Measurements from ENCODE around the gene DDX52. TPM values are rescaled to one million over a fixed set of nuclear protein-coding genes. Genes with fewer than 3 reads are reported as not detected.

DDX52 gene
- total RNA-seq, 5 donors from 2014 or later (not counting 1 experiment from before 2014, with no cell fraction given): 21.6 to 34.0 (median 25.7) TPM

DNA sequence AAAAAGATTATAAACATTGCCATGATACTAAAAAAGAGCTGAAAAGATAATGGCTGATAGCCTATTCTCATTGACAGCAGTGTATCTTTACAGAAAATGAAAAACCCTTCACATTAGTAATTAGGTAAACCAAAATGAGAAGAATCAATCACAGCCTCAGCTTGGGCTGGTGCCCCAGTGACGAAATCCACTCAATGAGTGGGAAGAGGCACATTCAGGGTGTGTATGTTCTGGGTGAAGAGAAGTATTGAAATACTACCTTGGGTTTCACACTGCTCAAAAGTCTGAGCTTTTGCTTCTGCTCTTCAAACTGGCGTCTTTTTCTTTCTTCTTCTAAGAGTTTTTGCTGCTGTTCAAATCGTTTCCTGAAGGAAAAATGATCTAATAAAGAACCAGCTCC is 58.2 kb downstream of the DDX52 start:
- H3K4me3 ChIP-seq (ENCODE audit: control insufficient read depth in 1 of 2, extremely low read depth in 1 of 2, low read length in 1 of 2): no peak overlapping the region
- H3K9me3 Mint-ChIP-seq: no peaks in the 10 kb centered on the region
- POLR2A ChIA-PET: interaction anchor here in 1 of 2 donors (0.6 kb wide), 1 partner anchor 1699 kb away, joined by 3 read pairs; no protein-coding TSS in a partner anchor
- CTCF ChIA-PET: interaction anchor here in 1 of 2 donors (0.6 kb wide), 1 partner anchor 10 kb away, joined by 5 read pairs; no protein-coding TSS in a partner anchor
- H3K27ac ChIP-seq (ENCODE audit: low read length): no peak overlapping the region
- H3K4me1 ChIP-seq (ENCODE audit: control insufficient read depth in 1 of 2, extremely low read depth in 1 of 2, insufficient read depth in 2 of 2, low read length in 2 of 2): peaks cover 0 to 4% of the 10 kb centered on the region in 2 experiments
- H3K4me1 Mint-ChIP-seq: peaks cover 21 to 29% (median 22%) of the 10 kb centered on the region in 3 donors
- H3K27me3 Mint-ChIP-seq: no peaks in the 10 kb centered on the region
- no peaks in the 10 kb centered on the region for H3K27me3 ChIP-seq (replicated peaks in 1 of 2; ENCODE audit: control insufficient read depth in 2 of 2, extremely low read depth in 1 of 2, insufficient read depth in 2 of 2, low read length in 1 of 2)
- no peaks in the 10 kb centered on the region for H3K9me3 ChIP-seq
- peaks cover 13 to 79% of the 10 kb centered on the region in 2 donors for H3K36me3 ChIP-seq (ENCODE audit: control insufficient read depth in 2 of 2, extremely low read depth in 1 of 2, insufficient read depth in 1 of 2, low read length in 1 of 2)
- DNase-seq (no peak), ATAC-seq (replicated peaks in 1 of 4) (no peak)
- no peak overlapping the region for H3K4me3 Mint-ChIP-seq
- H3K27ac Mint-ChIP-seq: no peak overlapping the region
- H3K36me3 Mint-ChIP-seq: peaks cover 38% of the 10 kb centered on the region
- WGBS (ENCODE audit: insufficient coverage): no CpG with 5 or more reads among the region's 3 CpGs

DNA sequence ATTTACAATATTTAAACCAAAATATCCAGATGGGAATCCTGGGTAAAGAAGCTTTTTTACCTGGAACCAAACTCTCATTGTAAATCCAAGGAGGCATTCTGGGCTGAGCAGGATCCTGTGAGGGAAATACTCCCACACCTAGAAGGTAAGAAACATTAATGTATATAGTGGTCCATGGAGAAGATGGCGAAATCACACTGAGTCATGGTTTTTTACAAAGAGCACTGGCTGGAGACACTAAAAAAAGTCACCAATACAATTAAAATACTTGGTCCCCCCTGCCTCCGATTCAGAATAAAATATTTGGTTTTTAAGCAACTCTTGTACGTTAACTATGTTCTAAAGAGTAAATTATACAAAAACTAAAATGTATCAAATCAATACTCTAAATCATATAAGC is 67.0 kb downstream of the DDX52 start:
- ChIA-PET POLR2A (no interaction called here), CTCF (interaction anchor here in 1 of 2 donors (0.6 kb wide), 1 partner anchor 1866 kb away, joined by 5 read pairs; no protein-coding TSS in a partner anchor)
- no peak overlapping the region for H3K27ac ChIP-seq (ENCODE audit: low read length)
- no peaks in the 10 kb centered on the region for H3K27me3 ChIP-seq (replicated peaks in 1 of 2; ENCODE audit: control insufficient read depth in 2 of 2, extremely low read depth in 1 of 2, insufficient read depth in 2 of 2, low read length in 1 of 2)
- no peaks in the 10 kb centered on the region for H3K27me3 Mint-ChIP-seq
- peaks cover 5% of the 10 kb centered on the region for H3K9me3 ChIP-seq
- no peak for DNase-seq
- H3K9me3 Mint-ChIP-seq: no peaks in the 10 kb centered on the region
- no peaks in the 10 kb centered on the region for H3K4me1 ChIP-seq (ENCODE audit: control insufficient read depth in 1 of 2, extremely low read depth in 1 of 2, insufficient read depth in 2 of 2, low read length in 2 of 2)
- ATAC-seq (replicated peaks in 1 of 4): no peak
- H3K27ac Mint-ChIP-seq: no peak overlapping the region
- no peak overlapping the region for H3K4me3 Mint-ChIP-seq
- no peak overlapping the region for H3K4me3 ChIP-seq (ENCODE audit: control insufficient read depth in 1 of 2, extremely low read depth in 1 of 2, low read length in 1 of 2)
- H3K4me1 Mint-ChIP-seq: peaks cover 13 to 17% (median 15%) of the 10 kb centered on the region in 3 donors
- peaks cover 44% of the 10 kb centered on the region for H3K36me3 Mint-ChIP-seq
- peaks cover 3 to 63% of the 10 kb centered on the region in 2 donors for H3K36me3 ChIP-seq (ENCODE audit: control insufficient read depth in 2 of 2, extremely low read depth in 1 of 2, insufficient read depth in 1 of 2, low read length in 1 of 2)
- no CpG with 5 or more reads among the region's 3 CpGs for WGBS (ENCODE audit: insufficient coverage)

DNA sequence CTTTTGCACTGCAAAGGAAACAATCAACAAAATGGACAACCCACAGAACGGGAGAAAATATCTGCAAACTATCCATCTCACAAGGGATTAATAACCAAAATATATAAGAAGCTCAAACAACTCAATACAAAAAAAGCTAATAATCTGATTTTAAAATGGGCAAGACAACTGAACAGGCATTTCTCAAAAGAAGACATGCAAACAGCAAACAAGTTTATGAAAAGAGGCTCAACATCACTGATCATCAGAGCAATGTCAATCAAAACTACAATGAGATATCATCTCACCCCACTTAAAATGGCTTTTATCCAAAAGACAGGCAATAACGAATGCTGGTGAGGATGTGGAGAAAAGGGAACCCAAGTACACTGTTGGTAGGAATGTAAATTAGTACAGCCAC is 68.8 kb downstream of the DDX52 start:
- Mint-ChIP-seq H3K36me3 (peaks cover 49% of the 10 kb centered on the region), H3K9me3 (no peaks in the 10 kb centered on the region), H3K4me3 (no peak overlapping the region), H3K27ac (peak overlapping the region; percentile 5 to 33), H3K4me1 (peaks cover 13 to 17% (median 15%) of the 10 kb centered on the region in 3 donors), H3K27me3 (no peaks in the 10 kb centered on the region)
- DNase-seq: no peak
- H3K36me3 ChIP-seq (ENCODE audit: control insufficient read depth in 2 of 2, extremely low read depth in 1 of 2, insufficient read depth in 1 of 2, low read length in 1 of 2): peaks cover 0 to 63% of the 10 kb centered on the region in 2 donors
- ChIA-PET CTCF (interaction anchor here (0.5 to 1.5 kb wide), 3 partner anchors 39 to 1846 kb away, joined by 3 to 4 read pairs (median 3); no protein-coding TSS in a partner anchor), POLR2A (no interaction called here)
- H3K27ac ChIP-seq (ENCODE audit: low read length): no peak overlapping the region
- no peaks in the 10 kb centered on the region for H3K4me1 ChIP-seq (ENCODE audit: control insufficient read depth in 1 of 2, extremely low read depth in 1 of 2, insufficient read depth in 2 of 2, low read length in 2 of 2)
- 100% methylated on average over 1 of the region's 2 CpGs for whole genome bisulfite sequencing (ENCODE audit: insufficient coverage)
- H3K27me3 ChIP-seq (replicated peaks in 1 of 2; ENCODE audit: control insufficient read depth in 2 of 2, extremely low read depth in 1 of 2, insufficient read depth in 2 of 2, low read length in 1 of 2): no peaks in the 10 kb centered on the region
- no peak overlapping the region for H3K4me3 ChIP-seq (ENCODE audit: control insufficient read depth in 1 of 2, extremely low read depth in 1 of 2, low read length in 1 of 2)
- peaks cover 5% of the 10 kb centered on the region for H3K9me3 ChIP-seq
- no peak for ATAC-seq (replicated peaks in 1 of 4)

DNA sequence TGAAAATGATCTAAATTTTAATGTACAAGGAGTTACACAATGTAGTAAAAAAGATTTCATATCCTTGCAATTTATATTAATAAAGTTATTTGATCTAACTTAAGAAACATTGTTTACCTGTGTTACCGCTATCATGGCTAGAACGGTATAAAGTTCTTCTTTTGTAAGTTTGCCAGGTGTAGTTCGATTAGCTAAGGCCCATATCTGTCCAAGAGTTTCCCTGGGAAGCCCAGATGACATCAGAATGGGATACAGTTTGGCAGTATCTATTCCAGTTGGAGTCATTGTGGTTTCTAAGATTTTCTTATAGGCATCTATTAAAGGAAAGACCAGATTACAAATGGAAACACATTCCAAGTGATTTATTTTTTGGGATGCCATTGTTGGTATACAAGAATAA is 71.6 kb downstream of the DDX52 start:
- ATAC-seq (replicated peaks in 1 of 4) (no peak), DNase-seq (no peak)
- Histone ChIP-seq H3K9me3 (peaks cover 5% of the 10 kb centered on the region), H3K4me1 (ENCODE audit: control insufficient read depth in 1 of 2, extremely low read depth in 1 of 2, insufficient read depth in 2 of 2, low read length in 2 of 2) (no peaks in the 10 kb centered on the region), H3K36me3 (ENCODE audit: control insufficient read depth in 2 of 2, extremely low read depth in 1 of 2, insufficient read depth in 1 of 2, low read length in 1 of 2) (peaks cover 0 to 68% of the 10 kb centered on the region in 2 donors), H3K27me3 (replicated peaks in 1 of 2; ENCODE audit: control insufficient read depth in 2 of 2, extremely low read depth in 1 of 2, insufficient read depth in 2 of 2, low read length in 1 of 2) (no peaks in the 10 kb centered on the region), H3K4me3 (ENCODE audit: control insufficient read depth in 1 of 2, extremely low read depth in 1 of 2, low read length in 1 of 2) (no peak overlapping the region), H3K27ac (ENCODE audit: low read length) (no peak overlapping the region)
- peaks cover 10 to 20% (median 15%) of the 10 kb centered on the region in 3 donors for H3K4me1 Mint-ChIP-seq
- H3K27ac Mint-ChIP-seq: no peak overlapping the region
- no peak overlapping the region for H3K4me3 Mint-ChIP-seq
- ChIA-PET CTCF (no interaction called here), POLR2A (no interaction called here)
- no peaks in the 10 kb centered on the region for H3K9me3 Mint-ChIP-seq
- peaks cover 57% of the 10 kb centered on the region for H3K36me3 Mint-ChIP-seq
- WGBS (ENCODE audit: insufficient coverage): 100% methylated on average over 1 of the region's 3 CpGs
- no peaks in the 10 kb centered on the region for H3K27me3 Mint-ChIP-seq

DNA sequence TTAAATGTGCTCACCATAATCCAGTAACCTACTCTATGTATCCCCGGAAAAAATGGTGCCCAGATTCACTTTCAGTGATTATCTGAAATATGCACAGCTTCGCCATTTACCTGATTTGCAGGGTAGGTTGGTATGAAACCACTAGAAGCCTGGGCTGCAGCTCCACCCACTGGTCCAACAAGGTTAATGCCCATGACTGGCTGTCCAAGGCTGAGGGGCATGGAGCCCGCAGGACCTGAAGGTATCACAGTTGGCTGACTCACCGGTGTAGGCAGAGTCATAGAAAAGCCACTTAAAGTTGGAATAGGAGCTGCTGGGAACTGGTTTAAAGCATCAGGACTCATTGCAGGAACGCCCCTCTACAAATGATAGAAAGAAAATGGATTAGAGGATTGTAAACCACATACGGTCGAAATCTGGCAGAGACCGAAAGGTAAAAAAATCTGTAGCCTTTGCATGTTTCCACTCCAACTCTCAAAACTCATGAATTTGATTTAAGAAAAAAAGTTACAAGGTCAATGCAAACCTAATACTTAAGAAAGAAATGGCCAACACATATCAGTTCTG is 72.6 kb downstream of the DDX52 start:
- H3K27me3 Mint-ChIP-seq: no peaks in the 10 kb centered on the region
- ATAC-seq (replicated peaks in 1 of 4): peak in 2 of 4 experiments; percentile 48 to 52

DNA sequence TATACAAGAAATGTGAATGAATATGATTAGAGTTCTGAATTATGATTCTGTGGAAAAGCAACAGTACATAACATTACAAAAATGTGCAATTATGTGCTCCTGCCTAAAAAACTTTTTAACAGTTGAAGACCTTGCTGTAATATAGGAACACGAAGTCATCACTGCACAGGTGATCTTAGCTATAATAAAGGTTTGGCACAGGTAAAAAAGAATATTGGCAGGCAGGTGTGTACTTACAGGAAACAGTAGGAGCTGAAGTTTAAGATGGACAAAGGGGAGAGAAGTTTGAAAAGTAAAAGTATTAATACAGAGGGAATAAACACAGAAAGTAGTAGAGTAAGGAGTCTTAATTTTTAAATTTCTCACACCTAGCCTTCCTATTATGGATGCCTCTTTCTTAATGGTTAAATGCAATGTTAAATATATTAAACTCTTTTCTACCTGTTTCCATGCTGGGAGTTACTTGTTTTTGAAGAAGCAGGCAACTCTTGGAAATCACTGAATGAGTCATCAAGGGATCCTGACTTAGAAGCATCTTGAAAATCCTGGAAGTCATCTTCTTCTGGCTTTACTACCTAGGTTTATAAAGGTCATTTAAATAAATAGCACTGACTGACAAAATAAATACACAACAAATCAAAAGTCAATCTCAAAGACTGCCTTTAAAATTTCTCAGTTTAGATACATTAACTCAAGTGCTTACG is 74.7 kb downstream of the DDX52 start:
- Mint-ChIP-seq H3K4me3 (no peak overlapping the region), H3K4me1 (peaks cover 7 to 17% (median 8%) of the 10 kb centered on the region in 3 donors), H3K27me3 (no peaks in the 10 kb centered on the region), H3K36me3 (peaks cover 49% of the 10 kb centered on the region), H3K27ac (peak overlapping the region; percentile 53 to 71), H3K9me3 (no peaks in the 10 kb centered on the region)
- Histone ChIP-seq H3K4me1 (ENCODE audit: control insufficient read depth in 1 of 2, extremely low read depth in 1 of 2, insufficient read depth in 2 of 2, low read length in 2 of 2) (no peaks in the 10 kb centered on the region), H3K27ac (ENCODE audit: low read length) (no peak overlapping the region), H3K27me3 (replicated peaks in 1 of 2; ENCODE audit: control insufficient read depth in 2 of 2, extremely low read depth in 1 of 2, insufficient read depth in 2 of 2, low read length in 1 of 2) (no peaks in the 10 kb centered on the region), H3K36me3 (ENCODE audit: control insufficient read depth in 2 of 2, extremely low read depth in 1 of 2, insufficient read depth in 1 of 2, low read length in 1 of 2) (peaks cover 3 to 70% of the 10 kb centered on the region in 2 donors), H3K4me3 (ENCODE audit: control insufficient read depth in 1 of 2, extremely low read depth in 1 of 2, low read length in 1 of 2) (no peak overlapping the region), H3K9me3 (no peaks in the 10 kb centered on the region)
- ATAC-seq (replicated peaks in 1 of 4) (no peak), DNase-seq (no peak)
- 100% methylated on average over 1 of the region's 2 CpGs for WGBS (ENCODE audit: insufficient coverage)
- CTCF ChIA-PET: interaction anchor here in 1 of 2 donors (1.6 kb wide), 1 partner anchor 10 kb away, joined by 4 read pairs; no protein-coding TSS in a partner anchor
- POLR2A ChIA-PET: no interaction called here

More for the DNA sequence above, 72.6 kb downstream of the DDX52 start:
- peak in 17 of 35 experiments; percentile 3 to 27 (median 11) for DNase-seq
- no peak overlapping the region for H3K4me3 Mint-ChIP-seq
- H3K27ac Mint-ChIP-seq: no peak overlapping the region
- POLR2A ChIA-PET: interaction anchor here in 1 of 2 donors (0.6 kb wide), 1 partner anchor 591 kb away, joined by 11 read pairs; no protein-coding TSS in a partner anchor
- Histone ChIP-seq H3K27ac (ENCODE audit: low read length) (no peak overlapping the region), H3K9me3 (peaks cover 5% of the 10 kb centered on the region), H3K36me3 (ENCODE audit: control insufficient read depth in 2 of 2, extremely low read depth in 1 of 2, insufficient read depth in 1 of 2, low read length in 1 of 2) (peaks cover 0 to 66% of the 10 kb centered on the region in 2 donors), H3K27me3 (replicated peaks in 1 of 2; ENCODE audit: control insufficient read depth in 2 of 2, extremely low read depth in 1 of 2, insufficient read depth in 2 of 2, low read length in 1 of 2) (no peaks in the 10 kb centered on the region), H3K4me3 (ENCODE audit: control insufficient read depth in 1 of 2, extremely low read depth in 1 of 2, low read length in 1 of 2) (no peak overlapping the region), H3K4me1 (ENCODE audit: control insufficient read depth in 1 of 2, extremely low read depth in 1 of 2, insufficient read depth in 2 of 2, low read length in 2 of 2) (no peaks in the 10 kb centered on the region)
- WGBS (ENCODE audit: insufficient coverage): 94% methylated on average over 3 of the region's 8 CpGs
- H3K4me1 Mint-ChIP-seq: peaks cover 8 to 20% (median 12%) of the 10 kb centered on the region in 3 donors
- CTCF ChIA-PET: interaction anchor here in 1 of 2 donors (0.6 kb wide), 1 partner anchor 844 kb away, joined by 5 read pairs; no protein-coding TSS in a partner anchor
- no peaks in the 10 kb centered on the region for H3K9me3 Mint-ChIP-seq
- peaks cover 54% of the 10 kb centered on the region for H3K36me3 Mint-ChIP-seq
